GM18499 (cell line): ENCODE data around the gene CEPT1.
A peak's percentile ranks its signal among the peaks of the same experiment; 100 is the strongest.
"Not testable (repeated sequence)": the region's sequence is repeated elsewhere in the genome, so short reads cannot be mapped to it uniquely, and the experiment has no call there.

ENCODE experiments used
- ATAC-seq: cut with Tn5 transposase; IDR thresholded peaks from one replicate; pipeline ENCODE4 v1.9.1; 2021; ENCODE audit warnings: moderate number of reproducible peaks; ENCODE audit not compliant: insufficient read depth, unreplicated experiment

Gene CEPT1

DNA sequence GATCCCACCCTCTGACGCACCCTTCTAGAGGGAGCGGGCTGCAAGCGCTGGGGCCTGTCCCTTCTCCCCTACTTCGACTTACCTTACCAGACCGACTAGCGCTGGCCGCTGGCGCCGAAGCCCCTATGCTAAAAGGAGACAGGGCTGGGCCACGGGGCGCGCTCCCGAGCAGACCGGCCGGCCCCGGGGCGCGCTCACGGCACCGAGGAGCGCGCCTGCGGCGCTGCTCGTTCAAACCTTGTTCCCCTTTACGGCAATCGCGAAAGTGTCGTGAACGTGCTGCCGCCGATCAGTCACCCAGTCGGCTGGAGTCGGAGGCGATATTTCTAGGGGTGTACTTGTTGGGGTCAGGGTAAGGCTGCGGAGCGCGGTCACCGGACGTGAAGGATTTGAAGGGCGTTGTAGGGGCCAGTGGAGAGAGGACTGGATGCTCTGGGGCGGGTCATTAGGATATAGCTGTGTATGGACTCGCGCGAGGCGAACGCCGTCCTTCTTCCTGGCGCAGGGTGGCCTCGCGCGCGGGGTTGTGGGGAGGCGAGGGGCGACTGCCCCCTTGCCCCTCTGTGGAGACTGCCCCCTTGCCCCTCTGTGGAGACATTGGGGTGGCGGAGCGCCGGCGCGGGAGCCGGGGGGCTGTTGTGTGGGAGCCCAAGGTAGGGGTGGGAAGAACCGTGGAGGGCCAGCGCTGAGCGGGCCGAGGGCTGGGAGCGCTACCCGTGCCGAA is at the start of gene CEPT1, which contains the start of gene DRAM2:
Gene CEPT1, plus strand, starts transcription at position 268 of the 724 bp plus-strand sequence. CDS start 7,492 bp downstream, outside the sequence.
Gene DRAM2, minus strand, starts transcription at position 138 of the 724 bp plus-strand sequence. CDS start 8,539 bp downstream, outside the sequence.
- ATAC-seq = peak; percentile 43

DNA sequence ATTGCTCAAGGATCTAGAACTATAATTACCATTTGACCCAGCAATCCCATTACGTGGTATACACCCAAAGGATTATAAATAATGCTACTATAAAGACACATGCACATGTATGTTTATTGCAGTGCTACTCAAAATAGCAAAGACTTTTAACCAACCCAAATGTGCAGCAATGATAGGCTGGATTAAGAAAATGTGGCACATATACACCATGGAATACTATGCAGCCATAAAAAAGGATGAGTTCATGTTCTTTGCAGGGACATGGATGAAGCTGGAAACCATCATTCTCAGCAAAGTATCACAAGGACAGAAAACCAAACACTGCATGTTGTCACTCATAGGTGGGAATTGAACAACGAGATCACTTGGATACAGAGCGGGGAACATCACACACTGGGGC is 44.6 kb upstream of the CEPT1 start:
- not testable (repeated sequence) for ATAC-seq

DNA sequence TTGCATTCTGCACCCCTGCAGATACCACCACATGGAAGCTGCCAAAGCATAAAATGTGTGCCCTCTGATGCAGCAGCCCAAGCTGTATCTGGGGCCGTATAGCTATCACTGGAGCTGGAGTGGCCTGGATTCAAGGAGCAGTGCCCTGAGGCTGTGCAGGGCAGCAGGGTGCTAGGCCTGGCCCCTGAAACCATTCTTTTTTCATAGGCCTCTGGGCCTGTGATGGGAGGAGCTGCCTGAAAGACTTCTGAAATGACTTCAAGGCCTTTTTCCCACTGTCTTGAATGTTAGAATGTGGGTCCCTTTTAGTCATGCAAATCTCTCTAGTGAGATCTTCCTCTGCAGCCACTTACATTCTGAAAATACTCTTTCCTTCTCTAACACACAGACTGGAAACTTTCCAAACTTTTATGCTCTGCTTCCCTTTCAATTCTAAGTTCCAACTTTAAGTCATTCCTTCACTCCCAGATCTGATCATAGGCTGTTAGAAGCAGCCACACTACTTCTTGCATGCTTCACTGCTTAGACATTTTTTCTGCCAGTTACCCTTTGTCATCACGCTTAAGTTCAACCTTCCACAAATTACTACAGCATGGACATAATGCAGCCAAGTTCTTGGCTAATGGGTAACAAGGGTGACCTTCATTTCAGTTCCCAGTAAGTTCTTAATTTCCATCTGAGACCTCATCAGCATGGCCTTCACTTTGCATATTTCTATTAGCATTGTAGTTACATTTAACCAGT is 42.5 kb upstream of the CEPT1 start:
- no peak for ATAC-seq

DNA sequence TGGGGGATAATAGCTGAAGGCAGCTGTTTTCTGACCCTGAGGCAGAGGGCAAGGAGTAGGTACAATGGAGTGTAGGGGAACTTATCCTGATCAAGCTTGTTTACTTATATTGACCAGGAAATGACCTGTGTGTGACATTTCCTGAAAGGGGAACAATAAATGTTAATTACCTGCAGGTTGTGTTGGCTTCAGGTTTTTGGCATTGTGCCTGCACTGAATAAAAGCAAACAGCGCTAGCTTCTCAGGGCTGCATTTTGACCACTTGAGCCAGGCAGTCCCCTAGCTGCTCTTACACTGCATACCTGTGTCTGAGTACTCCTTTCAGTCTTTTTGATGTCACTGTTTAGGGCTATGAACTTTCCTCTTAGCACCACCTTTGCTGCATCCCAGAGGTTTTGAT is 40.7 kb upstream of the CEPT1 start:
- ATAC-seq = no peak

DNA sequence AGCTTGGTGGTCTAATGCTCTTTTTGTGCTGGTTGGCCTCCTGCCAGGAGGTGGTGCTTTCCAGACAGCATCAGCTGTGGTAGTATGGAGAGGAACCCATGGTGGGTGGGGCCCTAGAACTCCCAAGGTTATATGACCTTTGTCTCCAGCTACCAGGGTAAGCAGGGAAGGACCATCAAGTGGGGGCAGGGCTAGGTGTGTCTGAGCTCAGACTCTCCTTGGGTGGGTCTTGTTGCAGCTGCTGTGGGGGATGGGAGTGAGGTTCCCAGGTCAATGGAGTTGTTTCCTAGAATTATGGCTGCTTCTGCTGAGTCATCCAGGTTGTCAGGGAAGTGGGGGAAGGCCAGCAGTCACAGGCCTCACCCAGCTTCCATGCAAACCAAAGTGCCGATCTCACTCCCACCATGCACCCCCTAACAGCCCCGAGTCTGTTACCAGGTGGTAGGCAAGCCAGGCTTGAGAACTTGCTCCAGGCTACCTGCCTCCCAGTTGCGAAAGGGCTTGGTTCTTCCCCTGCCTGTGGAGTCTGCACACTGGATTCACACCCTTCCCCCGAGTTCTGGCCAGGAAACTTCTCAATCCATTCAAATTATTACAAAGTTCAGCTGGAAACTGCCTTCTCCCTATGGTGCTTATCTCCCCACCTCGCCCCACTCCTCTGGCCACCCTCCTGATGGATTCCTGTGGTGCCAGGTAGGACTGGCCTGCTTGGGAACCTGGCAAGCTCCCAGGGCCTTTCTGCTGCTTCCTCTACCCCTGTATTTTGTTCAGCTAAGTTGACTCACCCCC is 38.0 kb upstream of the CEPT1 start:
- ATAC-seq = no peak

DNA sequence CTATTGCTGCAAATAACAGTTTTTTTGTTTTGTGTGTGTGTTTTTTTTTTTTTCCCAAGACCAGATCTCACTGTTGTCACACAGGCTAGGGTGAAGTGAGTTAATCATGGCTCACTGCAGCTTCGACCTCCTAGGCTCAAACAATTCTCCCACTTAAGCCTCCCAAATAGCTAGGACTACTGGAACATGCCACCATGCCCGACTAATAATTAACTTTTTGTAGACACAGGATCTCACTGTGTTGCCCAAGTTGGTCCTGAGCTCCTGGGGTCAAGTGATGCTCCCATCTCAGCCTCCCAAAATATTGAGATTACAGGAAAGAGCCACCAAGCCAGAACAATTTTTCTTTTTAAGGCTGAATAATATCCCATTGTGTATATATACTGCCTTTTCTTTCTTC is 35.0 kb upstream of the CEPT1 start:
- no peak for ATAC-seq

DNA sequence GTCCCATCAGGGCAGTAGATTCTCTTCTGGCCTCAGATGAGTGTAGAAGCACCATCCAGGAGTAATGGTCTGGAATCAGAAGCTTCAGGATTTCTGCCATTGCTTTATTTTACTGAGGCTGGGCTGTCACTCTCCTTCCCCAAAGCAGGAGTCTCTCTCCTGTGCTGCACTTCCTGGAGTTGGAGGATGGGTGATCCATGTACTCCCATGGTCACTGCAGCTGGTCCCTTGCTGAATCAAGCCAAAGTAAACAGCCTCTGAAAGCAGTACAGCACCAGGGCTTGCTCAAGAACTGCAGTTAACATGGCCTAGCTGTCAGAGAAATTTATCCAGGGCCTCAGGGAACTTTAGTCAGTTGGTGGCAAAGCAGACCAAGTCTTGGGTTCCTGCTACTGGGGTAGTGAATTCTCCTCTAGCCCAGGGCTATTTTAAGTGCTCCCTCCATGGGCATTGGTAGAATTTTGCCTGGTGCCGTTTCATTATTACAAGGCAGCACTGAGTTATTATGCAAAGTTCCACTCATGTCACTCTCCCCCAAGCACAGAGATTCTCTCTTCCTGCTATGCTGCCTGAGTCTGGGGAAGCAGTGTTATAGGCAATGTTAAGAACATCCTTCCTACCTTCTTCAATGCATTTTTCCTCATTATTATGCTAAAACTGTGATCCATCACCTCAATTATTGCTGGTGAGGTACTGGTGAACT is 29.7 kb upstream of the CEPT1 start:
- ATAC-seq = no peak

DNA sequence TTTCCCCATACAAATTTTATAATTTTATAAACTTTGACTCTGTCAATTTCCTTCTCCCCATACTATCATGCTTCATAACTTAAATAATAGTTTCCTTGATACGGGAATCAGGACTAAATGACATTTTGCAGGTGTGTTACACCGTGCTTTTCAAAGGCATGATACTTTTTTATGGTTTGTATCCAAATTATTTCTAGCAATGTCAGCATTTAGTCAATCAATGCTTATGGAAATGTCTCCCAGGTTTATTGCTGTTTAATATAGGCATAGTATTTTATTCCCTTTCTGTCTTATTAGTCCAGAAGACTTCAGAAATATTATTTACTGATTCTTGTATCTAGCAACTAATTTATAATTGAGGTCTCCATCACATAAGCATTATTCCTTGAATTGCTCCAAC is 23.5 kb upstream of the CEPT1 start:
- ATAC-seq = no peak

DNA sequence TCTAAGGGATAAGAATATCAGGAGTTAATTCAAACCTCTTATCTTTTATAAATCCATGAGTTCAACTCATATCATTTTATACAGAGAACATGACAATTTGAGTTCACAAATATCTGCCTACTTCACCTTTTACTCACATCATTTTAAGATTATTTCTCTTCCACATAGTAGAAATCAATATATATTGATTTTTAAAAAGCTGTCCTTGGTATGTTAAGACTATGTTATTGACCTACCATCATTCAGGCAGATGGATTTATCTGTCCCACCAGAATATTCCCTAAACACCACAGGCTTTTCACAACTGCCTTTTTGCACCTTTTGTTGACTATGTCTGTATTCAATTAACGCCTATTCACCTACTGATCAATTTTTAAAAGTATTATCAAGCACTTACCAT is 13.7 kb upstream of the CEPT1 start:
- ATAC-seq = no peak

DNA sequence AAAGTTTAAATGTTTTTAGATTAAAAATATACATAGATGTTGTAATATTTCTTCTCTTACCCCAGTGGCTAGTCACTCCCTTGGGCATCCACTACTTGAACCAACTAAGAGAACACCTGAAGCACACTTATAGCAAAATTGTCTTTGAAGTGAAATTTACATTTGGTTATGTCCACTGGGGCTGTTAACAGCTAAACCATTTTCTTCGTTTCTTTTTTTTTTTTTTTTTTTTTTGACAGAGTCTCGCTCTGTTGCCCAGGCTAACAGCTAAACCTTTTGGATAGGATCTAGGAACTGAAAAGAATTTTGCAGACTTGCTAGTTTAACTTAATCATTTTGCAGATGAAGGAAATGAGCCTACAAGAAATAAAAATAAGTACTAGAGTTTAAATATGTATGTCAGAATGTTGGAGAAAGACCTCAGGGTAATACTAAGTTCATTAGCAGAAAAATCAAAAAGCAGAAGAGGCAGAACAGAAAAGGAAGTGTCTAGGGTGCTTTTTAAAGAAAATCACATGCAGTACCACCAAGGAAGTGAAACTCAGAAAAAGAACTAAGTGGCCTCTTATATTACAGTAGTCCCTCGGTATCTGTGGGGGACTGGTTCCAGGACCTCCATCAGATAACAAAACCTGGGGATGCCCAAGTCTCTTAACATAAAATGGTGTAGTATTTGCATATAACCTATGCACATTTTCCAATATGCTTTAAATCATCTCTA is 11.9 kb upstream of the CEPT1 start:
- peak; percentile 75 for ATAC-seq

DNA sequence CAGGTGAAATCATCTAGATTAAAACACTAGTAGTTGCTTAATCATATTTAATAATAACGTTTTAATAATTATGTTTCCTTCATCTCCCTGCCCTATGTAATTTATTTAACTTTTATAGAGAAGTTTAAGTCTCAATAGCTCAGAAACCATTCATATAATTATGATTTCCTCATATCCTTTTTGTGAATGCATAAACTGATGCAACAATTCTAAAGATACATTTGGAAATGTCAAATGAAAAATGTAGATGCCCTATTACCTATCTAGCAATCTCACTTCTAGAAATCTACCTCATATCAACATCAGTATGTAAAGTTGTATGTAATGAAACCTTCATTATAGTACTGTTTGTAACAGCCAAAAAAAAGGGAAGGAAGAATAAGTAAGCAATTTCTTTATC is 10.6 kb upstream of the CEPT1 start:
- no peak for ATAC-seq

DNA sequence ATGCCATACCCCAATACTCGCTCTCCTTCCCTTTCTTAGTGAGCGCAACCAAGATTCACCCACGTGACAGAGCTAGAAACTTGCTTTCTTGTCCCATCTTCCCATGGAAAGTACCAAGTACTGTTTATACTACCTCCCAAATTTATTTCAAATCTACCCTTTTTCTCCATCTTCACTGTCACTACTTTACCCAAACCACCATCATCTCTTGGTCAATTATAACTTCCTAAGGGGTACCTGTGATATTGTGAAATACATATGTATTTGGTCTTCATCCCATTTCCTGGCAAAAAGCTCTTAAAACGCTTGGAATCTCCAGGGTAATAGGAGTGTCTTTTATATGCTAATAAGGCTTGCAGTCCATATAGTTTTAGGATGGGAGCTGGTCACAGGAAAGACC is 8.3 kb upstream of the CEPT1 start:
- ATAC-seq = no peak

DNA sequence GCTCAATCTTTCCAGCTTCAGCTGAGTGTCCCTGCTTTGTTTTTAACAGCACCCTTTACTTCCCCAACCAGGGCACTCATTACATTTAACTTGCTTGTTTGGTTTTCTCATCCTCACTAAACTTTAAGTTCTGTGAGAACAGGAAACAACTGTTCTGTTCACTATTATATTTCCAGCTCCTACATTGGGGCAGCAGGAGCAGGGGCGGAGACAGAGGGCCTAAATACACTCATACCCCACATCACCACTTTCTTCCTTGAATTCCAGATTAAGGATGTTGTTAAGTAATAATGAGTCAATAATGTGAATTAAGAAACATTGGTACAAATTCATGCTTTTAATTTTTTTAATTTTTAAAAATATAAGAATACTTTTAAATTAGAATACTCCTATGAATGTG is 6.2 kb upstream of the CEPT1 start:
- no peak for ATAC-seq

DNA sequence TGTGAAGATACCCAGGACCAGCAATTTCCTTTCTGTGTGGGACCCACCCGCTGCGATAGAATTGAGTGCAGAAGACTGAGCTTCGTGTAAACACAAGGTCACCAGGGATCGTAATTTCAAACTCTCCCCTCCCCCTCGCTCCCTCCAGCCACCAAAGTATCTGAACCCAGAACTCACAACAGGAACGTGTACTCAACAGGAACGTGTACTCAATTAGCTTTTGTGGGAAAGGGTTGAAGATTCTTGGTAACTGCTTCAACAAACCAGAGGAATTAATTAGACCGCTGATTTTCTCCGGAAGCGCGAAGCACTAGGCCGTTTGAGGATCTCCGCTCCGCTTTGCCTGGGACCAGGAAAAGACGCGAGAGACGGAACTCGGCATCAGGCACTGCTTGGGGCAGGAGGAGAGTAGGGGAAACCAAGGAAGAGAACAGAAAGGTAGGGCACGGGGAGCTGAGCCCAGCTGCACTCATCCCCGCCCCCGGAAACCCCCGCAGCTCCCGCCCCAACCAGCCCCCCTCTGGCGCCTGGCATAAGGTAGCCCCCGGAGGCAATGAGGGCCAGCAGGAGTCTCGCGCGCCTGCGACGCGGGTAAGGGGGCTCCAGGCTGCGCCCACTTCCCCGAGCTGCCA is 583 bp upstream of the CEPT1 start:
- no peak for ATAC-seq

DNA sequence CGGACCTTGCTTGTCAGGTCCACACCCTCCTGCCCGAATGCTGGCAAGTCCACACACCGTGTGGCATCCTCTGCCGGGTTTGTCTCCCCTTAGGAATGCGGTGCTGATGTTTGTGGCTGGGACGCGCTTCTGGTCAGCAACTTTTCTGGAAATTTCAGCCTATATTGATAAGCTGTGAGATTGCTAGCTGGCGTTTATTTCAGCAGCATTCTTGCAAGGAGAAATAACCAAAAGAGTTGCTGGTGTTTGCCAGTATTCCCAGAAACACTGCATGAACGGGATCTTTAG is 601 bp downstream of the CEPT1 start:
- ATAC-seq = no peak

DNA sequence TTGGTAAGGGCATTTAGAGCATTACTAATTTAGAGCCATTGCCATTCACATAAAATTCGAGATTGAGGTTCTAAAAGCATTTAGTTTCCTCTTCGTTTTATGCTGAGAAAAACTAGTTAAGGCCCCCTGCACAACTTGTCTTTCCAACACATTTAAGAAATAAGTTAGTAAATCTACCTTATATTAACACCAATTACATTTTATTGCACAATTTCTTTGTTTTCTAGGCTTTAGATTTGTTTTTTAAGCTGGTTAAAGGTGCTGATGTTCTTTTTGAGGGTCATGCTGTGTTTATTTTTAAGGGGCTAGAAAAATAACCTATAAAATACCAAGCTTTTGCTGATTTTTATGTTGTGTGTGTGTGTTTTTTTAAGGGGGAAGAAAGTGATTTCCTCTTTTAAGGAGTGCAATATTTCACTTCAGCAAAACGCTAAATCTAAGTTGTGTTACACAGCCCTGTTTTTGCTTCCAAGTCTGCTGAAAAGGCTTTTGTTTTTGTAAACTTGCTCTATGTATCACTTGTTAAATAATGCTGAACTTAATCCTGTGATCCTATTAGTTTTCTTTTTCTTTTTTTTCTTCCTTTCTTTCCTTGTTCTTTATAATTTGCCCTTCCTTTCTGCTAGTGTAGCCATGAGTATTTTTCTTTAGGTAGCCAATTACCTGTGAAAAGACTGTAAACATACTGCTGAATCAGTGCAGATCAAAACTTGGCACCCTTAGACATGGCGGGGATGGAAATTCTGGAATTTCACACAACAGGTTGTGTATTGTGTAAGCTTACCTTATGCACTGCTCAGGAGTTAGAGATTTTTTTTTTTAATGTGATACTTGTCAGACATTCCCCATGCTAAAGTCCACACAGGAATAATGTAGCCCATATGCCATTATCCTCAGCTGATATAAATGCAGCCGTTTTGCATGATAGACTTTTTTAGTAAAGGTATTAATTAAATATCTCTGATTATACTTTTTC is 1.5 kb downstream of the CEPT1 start:
- no peak for ATAC-seq

DNA sequence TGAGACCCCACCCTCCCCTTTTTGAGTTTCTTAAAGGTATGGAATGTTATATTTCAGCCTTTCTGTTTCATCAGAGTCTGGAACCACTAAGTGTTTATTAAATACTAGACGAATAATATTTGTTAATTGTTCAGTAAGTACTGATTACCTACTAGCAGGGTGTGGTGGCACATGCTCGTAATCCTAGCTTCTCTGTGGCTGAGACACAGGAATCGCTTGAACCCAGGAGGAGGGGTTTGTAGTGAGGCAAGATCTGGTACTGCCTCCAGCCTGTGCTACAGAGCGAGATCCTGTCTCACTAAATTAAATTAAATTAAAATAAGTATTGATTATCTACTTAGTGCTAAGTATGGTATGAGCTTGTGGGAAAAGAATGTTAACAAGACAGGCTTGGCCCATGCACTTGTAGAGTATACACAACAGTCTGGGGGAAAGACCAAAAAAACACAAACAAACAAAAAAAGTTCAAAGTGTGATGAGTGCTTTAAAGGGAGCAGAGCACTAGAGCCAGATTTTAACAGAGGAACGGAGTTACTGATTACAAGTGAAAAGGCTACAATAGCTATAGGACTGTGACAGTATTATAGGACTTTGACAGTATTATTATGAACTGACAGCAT is 2.4 kb downstream of the CEPT1 start:
- no peak for ATAC-seq

DNA sequence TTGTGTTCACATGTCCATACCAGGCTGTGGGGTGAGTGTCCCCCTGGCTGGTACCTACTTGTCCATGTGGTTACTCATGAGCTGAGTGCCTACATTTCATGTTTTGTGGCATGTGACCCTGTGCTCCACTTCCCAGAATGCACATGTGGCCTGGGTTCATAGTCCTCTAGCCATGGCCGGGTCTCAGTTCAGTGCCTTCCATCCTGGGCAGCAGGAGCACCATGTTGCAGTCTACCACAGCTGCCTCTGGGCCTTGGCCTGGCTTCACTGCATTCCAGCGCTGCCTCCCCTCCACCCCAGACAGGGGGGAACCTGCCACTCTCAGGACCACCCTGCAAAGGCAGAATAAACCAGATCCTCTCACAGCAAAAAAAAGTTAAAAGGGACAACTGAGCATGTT is 5.5 kb downstream of the CEPT1 start:
- no peak for ATAC-seq
